Breast epithelium (tissue), 4 donors: ENCODE results near the gene FBLN1. TPM values are rescaled to one million over a fixed set of nuclear protein-coding genes. Genes with fewer than 3 reads are reported as not detected.
A peak's percentile ranks its signal among the peaks of the same experiment; 100 is the strongest.

Source experiments
- DNase-seq, 2 donors: peaks; one replicate each; pipeline ENCODE4 v3.0.0-alpha.2; 2019; ENCODE audit warnings: low spot score in 2 of 2
- H3K27ac ChIP-seq, 2 donors: fragments of 200-600 bp; sonication (generic) in 1 of 2; one replicate each; pipeline ENCODE4 v1.5.1; 2016 to 2019; ENCODE audit warnings: mild to moderate bottlenecking in 1 of 2
- H3K27me3 ChIP-seq, 2 donors: fragments of 200-600 bp; sonication (generic) in 1 of 2; one replicate each; pipeline versions ENCODE4 v1.5.1 to v1.6.0; 2017 to 2019; ENCODE audit warnings: control low read depth in 1 of 2, mild to moderate bottlenecking in 1 of 2
- H3K36me3 ChIP-seq: fragments of 200-600 bp; one replicate; pipeline ENCODE4 v1.5.1; 2019
- H3K4me1 ChIP-seq, 2 donors: fragments of 200-600 bp; sonication (generic); one replicate each; pipeline ENCODE4 v1.5.1; 2016 to 2019; ENCODE audit warnings: control low read depth in 1 of 2
- H3K4me3 ChIP-seq, 3 donors: fragments of 200-600 bp; sonication (generic); 1 replicate in 2 of 3; 2 replicates in 1 of 3; pipeline ENCODE4 v1.5.1; 2016 to 2019; ENCODE audit warnings: mild to moderate bottlenecking in 3 of 3, moderate library complexity in 2 of 3
- H3K9me3 ChIP-seq, 2 donors: fragments of 200-600 bp; sonication (generic) in 1 of 2; one replicate each; pipeline ENCODE4 v1.5.1; 2016 to 2019; ENCODE audit warnings: control low read depth in 1 of 2
- CTCF ChIP-seq, 3 donors: fragments of 450-650 bp; IDR thresholded peaks; one replicate each; pipeline ENCODE4 v1.5.1; 2016 to 2017; ENCODE audit warnings: antibody characterized with exemption in 3 of 3, mild to moderate bottlenecking in 3 of 3, moderate library complexity in 3 of 3
- POLR2A ChIP-seq: fragments of 450-650 bp; IDR thresholded peaks from one replicate; pipeline ENCODE4 v1.6.1; 2016; ENCODE audit warnings: antibody characterized with exemption, mild to moderate bottlenecking, moderate library complexity
- POLR2AphosphoS5 ChIP-seq, 3 donors: sonication (generic); formaldehyde crosslinking; IDR thresholded peaks; one replicate each; pipeline ENCODE4 v1.6.1; 2017; ENCODE audit warnings: antibody characterized with exemption in 3 of 3
- intact Hi-C: fragments of 100-400 bp; cut with DNase I; formaldehyde crosslinking; loops from one replicate; pipeline ENCODE4 v1.15.1; 2023; ENCODE audit warnings: low total_unique reads
- total RNA-seq, 3 donors: library from RNA; depleted of rRNA; stranded (reverse); fragments of >200 nt; gene quantifications; one replicate each; pipeline ENCODE4 v1.1.0, GENCODE V29; 2016

FBLN1 gene
- total RNA-seq, 3 donors from 2014 or later = 115 to 293 (median 267) TPM

DNA sequence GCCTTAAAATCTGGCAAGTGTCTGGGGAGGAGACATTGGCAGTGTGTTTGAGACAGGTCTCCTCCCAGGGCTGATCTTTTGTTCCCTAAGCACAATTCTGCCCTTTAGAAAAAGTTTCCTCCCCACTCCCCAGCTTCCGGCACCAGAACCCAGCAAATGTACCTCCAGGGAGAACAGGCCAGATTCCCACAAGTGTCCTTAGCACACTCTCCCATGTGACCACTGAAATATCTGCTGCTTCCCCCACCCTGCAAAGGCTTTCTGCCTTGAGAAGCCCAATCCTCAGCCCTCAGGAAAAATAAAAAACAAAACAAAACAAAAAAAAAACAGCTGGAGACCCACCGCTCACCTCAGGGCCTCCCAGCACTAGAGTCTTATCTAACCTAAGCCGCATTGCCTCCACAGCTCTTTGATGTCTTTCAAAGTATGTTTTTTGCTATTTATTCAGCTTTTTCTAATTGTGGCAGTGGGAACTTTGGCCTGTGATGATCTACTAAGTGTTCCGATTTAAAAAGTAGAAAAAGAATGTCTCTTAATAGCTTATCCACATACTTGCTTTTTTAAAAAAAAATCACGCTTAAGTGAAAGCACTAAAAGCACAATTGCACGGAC is 29.0 kb upstream of the FBLN1 start:
- TF ChIP-seq POLR2AphosphoS5 (IDR thresholded peaks at IDR 0.05) = peak in 2 of 3 donors; percentile 3 to 33
- TF ChIP-seq POLR2A = no peak
- H3K27ac ChIP-seq = peak overlapping the region in 1 of 2 donors; percentile 48
- H3K9me3 ChIP-seq = no peaks in the 10 kb centered on the region
- no peak for DNase-seq
- H3K4me3 ChIP-seq = no peak overlapping the region
- peaks cover 0 to 9% of the 10 kb centered on the region in 2 donors for H3K4me1 ChIP-seq
- intact Hi-C loops = no loop called here
- no peaks in the 10 kb centered on the region for H3K36me3 ChIP-seq
- no peaks in the 10 kb centered on the region for H3K27me3 ChIP-seq

DNA sequence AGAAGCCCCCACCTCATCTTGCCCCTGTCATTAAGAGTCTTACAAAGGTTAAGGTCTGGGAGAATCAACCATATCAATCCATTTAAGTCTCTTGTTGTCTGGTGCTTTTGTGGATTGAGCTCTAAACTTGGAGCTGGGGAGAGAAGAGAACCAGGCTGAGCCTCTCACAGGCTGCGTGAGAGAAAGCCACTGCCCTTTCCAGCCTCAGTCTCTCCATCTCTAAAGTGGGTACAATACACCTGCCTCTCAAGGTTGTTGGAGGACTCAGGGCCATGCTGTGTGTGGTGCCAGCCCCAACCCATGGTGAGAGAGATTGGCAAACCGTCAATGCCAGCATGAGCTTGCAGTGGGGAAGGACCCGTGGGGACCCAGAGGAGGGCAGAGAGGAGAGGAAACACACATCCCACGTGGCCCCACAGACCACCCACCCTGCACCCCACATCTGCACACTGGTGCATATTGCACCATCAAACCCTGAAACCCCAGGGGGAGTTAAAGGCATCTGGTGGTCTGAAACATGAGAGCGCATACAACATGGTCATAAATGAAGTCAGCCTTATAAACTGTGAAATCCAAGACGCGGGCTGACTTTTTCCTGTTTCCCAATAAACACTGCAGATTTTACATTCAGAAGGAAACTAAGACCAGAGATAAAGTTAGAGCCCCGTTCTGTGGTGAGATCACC is 27.5 kb upstream of the FBLN1 start:
- TF ChIP-seq POLR2A (no peak), CTCF (IDR thresholded peaks at IDR 0.05) (no peak), POLR2AphosphoS5 (IDR thresholded peaks at IDR 0.05) (no peak)
- DNase-seq = no peak
- Histone ChIP-seq H3K27ac (peak overlapping the region in 1 of 2 donors; percentile 36), H3K9me3 (no peaks in the 10 kb centered on the region), H3K4me3 (no peak overlapping the region), H3K27me3 (no peaks in the 10 kb centered on the region), H3K4me1 (no peaks in the 10 kb centered on the region), H3K36me3 (no peaks in the 10 kb centered on the region)
- intact Hi-C loops = no loop called here

DNA sequence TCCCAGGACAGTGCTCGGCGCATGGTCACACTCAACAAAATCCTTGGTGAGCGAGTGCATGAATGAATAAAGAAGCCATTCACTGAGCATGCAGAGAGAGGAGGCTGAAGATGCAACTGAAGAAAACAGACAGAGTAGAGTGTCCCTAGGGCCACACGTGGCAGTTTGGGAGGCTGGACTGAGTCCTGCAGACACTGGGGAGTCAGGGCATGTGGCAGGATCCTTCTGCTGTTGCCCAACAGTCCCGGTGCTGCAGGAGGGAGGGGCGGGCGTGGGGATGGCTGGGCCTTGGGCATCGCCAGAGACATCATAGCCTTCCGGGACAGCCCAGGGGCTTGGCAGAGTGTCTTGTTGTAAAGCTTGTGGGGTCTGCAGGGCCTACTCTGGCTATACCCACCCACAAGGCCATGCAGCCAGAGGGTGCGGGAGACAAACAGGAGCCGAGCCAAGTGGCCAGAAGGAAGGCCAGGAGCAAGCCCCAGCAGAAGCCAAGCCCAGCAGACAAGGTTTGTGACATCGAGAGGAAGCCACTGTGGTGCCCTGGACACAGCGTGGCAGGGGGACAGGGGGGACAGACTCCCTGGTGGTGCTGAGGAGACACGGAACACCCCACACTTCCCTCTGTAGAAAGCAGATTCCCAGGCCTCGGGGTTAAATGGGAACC is 26.7 kb upstream of the FBLN1 start:
- no peak for DNase-seq
- Histone ChIP-seq H3K27ac (peak overlapping the region in 1 of 2 donors; percentile 36), H3K9me3 (no peaks in the 10 kb centered on the region), H3K36me3 (no peaks in the 10 kb centered on the region), H3K27me3 (no peaks in the 10 kb centered on the region), H3K4me3 (no peak overlapping the region), H3K4me1 (no peaks in the 10 kb centered on the region)
- intact Hi-C loops = no loop called here
- TF ChIP-seq POLR2A (no peak), CTCF (IDR thresholded peaks at IDR 0.05) (no peak)

DNA sequence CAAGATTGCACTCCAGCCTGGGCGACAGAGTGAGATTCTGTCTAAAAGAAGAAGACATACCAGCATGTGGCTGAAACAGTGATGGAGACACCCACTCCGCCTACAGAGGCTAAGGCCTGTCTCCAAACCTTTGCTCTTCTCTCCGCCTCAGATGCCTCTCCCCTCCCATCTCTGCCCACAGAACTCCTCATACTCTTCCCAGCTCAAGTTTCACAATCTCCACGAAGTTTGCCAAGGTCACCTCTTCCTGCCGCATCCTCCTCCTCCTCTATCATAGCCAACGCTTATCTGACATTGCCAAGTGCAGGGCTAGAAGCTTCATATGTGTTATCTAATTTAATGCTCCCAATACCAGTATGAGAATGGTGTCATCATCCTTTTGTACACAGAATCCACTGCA is 25.9 kb upstream of the FBLN1 start:
- DNase-seq = no peak
- Histone ChIP-seq H3K4me3 (no peak overlapping the region), H3K9me3 (no peaks in the 10 kb centered on the region), H3K27ac (peak overlapping the region in 1 of 2 donors; percentile 36), H3K36me3 (no peaks in the 10 kb centered on the region), H3K27me3 (no peaks in the 10 kb centered on the region), H3K4me1 (no peaks in the 10 kb centered on the region)
- intact Hi-C loops = no loop called here
- TF ChIP-seq POLR2AphosphoS5 (IDR thresholded peaks at IDR 0.05) (peak in 1 of 3 donors; percentile 32), CTCF (IDR thresholded peaks at IDR 0.05) (no peak)

- intact Hi-C loops = no loop called here
- Histone ChIP-seq H3K4me3 (no peak overlapping the region), H3K36me3 (no peaks in the 10 kb centered on the region), H3K27ac (peak overlapping the region in 1 of 2 donors; percentile 36), H3K4me1 (no peaks in the 10 kb centered on the region), H3K27me3 (no peaks in the 10 kb centered on the region), H3K9me3 (no peaks in the 10 kb centered on the region)
- TF ChIP-seq CTCF (IDR thresholded peaks at IDR 0.05) (no peak), POLR2A (no peak), POLR2AphosphoS5 (IDR thresholded peaks at IDR 0.05) (no peak)
- DNase-seq = no peak
These were observed 25.1 kb upstream of the FBLN1 start for GRCh38 chr22:45477366-45478107.
